GM12801 (cell line): ENCODE measurements around the gene ADAMTS2.

ENCODE experiments used
- CTCF ChIP-seq: IDR thresholded peaks from one replicate; pipeline ENCODE4 v1.5.1; 2011; ENCODE audit warnings: control low read depth; ENCODE audit not compliant: insufficient read length; ENCODE audit errors: extremely low read depth

ADAMTS2 gene

GRCh38 chr5:179319123-179319522, 26.1 kb downstream of the ADAMTS2 start:
- TF ChIP-seq CTCF = no peak

GRCh38 chr5:179318221-179318955, 26.9 kb downstream of the ADAMTS2 start:
- no peak for TF ChIP-seq CTCF

DNA sequence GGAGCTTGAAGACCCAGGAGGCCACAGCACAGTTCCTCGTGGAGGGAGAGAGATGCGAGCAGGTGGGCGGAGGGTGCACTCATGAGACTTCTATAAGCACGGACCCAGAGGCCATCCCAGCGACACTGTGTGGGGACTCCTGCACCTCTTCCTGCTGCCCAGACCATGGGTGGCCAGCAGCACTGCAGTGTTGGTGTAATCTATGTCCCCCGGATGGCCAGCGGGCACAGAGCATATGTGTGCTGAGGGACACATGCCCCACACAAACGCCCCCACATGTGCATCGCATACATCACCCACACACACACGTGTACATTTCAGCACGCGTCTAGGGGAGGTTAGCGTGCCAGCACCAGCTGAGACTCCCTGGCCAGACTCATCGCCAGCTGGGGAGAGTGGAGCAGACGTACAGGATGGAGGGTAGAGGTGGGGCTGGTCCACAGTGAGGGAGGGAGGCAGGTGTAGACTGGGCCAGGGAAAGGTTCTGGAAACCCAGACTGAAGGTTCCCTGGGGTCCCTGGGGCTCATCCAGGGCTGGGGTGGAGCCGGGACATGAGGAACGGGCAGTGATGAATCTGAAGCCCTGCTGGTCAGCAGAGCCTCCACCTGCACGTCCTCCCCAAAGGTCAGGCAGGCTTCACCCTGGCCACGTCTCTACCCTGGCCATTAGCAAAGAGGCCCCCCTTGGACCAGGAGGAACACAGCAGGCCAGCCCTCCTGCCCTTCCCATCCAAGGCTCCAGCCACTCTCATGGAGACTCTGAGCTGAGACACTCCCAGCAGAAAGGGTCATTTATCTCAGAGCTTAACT, 27.6 kb downstream of the ADAMTS2 start:
- no peak for TF ChIP-seq CTCF

DNA sequence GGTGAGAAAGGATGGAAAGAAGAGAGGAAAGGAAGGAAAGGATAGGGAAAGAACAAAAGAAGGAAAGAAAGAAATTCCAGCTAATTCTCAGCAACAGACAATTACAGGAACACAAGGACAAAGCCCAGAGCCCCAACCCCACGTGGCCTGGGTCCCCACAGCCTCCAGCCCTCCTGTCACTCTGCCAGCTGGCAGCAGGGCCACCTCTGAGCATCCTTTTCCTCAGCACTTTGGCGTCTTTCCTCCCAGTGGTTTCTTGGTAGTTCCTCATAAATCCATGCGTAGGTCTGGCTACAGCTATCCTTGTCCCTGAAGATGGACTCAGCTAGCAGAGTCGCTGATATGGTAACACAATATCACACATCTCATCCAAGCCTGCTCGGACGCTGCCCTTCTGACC, 28.3 kb downstream of the ADAMTS2 start:
- TF ChIP-seq CTCF = no peak

DNA sequence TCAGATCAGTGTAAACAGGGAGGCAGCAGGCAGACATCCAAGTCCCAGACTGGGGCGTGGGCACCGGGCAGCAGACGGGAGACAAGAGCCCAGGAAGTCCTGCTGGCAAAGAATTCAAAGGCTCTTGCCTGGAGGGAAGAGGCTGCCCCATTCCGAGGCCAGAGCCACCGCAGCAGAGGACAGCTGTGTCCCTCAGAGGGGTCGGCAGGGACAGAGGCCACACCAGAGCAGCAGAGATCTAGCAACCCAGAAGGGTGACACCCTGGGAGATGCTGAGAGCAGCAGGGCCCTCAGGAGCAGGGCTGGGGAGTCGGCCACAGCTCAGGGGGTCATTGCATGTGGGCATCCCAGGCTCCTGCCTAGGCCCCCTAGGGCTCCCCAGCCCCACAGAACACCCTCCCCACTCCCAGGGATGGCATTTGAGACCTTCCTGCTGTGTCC, 29.1 kb downstream of the ADAMTS2 start:
- no peak for TF ChIP-seq CTCF

GRCh38 chr5:179315356-179315890, 29.8 kb downstream of the ADAMTS2 start:
- no peak for TF ChIP-seq CTCF

- no peak for TF ChIP-seq CTCF
These were observed 30.5 kb downstream of the ADAMTS2 start for GRCh38 chr5:179314606-179315355.
